MM.1S (cell line): ENCODE results near the gene ZNF366.

Experiments used
- DNase-seq: peaks from one replicate; pipeline ENCODE4 v3.0.0-alpha.2; 2015
- H2AFZ ChIP-seq: fragments of 300-600 bp; sonication (generic); 2 replicates; pipeline ENCODE4 v1.6.0; 2016; ENCODE audit warnings: antibody characterized with exemption, low read length
- H3F3A ChIP-seq: fragments of 300-600 bp; sonication (generic); 2 replicates; pipeline ENCODE4 v1.6.1; 2016; ENCODE audit warnings: mild to moderate bottlenecking, antibody characterized with exemption, low read length, moderate library complexity, mixed read lengths; ENCODE audit not compliant: insufficient read depth
- H3K27ac ChIP-seq: fragments of 300-600 bp; sonication (generic); 2 replicates; pipeline ENCODE4 v1.5.1; 2016; ENCODE audit warnings: mild to moderate bottlenecking, low read length
- H3K27me3 ChIP-seq: fragments of 300-600 bp; sonication (generic); replicated peaks from 2 replicates; pipeline ENCODE4 v1.6.0; 2016; ENCODE audit warnings: low read length; ENCODE audit not compliant: insufficient read depth
- H3K36me3 ChIP-seq: fragments of 300-600 bp; sonication (generic); replicated peaks from 2 replicates; pipeline ENCODE4 v1.6.1; 2016; ENCODE audit warnings: mild to moderate bottlenecking, low read length, mixed read lengths; ENCODE audit not compliant: insufficient read depth
- H3K4me1 ChIP-seq: fragments of 300-600 bp; sonication (generic); 2 replicates; pipeline ENCODE4 v1.6.1; 2016; ENCODE audit warnings: low read length, mixed read lengths
- H3K4me2 ChIP-seq: fragments of 300-600 bp; sonication (generic); 2 replicates; pipeline ENCODE4 v1.6.0; 2016; ENCODE audit warnings: low read depth, low read length
- H3K4me3 ChIP-seq: fragments of 300-600 bp; sonication (generic); 2 replicates; pipeline ENCODE4 v1.5.1; 2016; ENCODE audit warnings: low read length, mixed read lengths
- H3K79me2 ChIP-seq: fragments of 300-600 bp; sonication (generic); 2 replicates; pipeline ENCODE4 v1.6.1; 2016; ENCODE audit warnings: mixed run types, low read length, mixed read lengths
- H3K9ac ChIP-seq: fragments of 300-600 bp; sonication (generic); 2 replicates; pipeline ENCODE4 v1.6.1; 2016; ENCODE audit warnings: low read length, mixed read lengths
- H3K9me2 ChIP-seq: fragments of 300-600 bp; sonication (generic); replicated peaks from 2 replicates; pipeline ENCODE4 v1.6.1; 2016; ENCODE audit warnings: mild to moderate bottlenecking, low read length, mixed read lengths; ENCODE audit not compliant: insufficient read depth
- H3K9me3 ChIP-seq: fragments of 300-600 bp; sonication (generic); replicated peaks from 2 replicates; pipeline ENCODE4 v1.6.1; 2016; ENCODE audit warnings: mild to moderate bottlenecking, low read length, mixed read lengths; ENCODE audit not compliant: insufficient read depth
- H4K20me1 ChIP-seq: fragments of 300-600 bp; sonication (generic); 2 replicates; pipeline ENCODE4 v1.6.1; 2016; ENCODE audit warnings: mild to moderate bottlenecking, low read length, moderate library complexity, mixed read lengths; ENCODE audit not compliant: insufficient read depth
- CTCF ChIP-seq: fragments of 300-600 bp; sonication (generic); IDR thresholded peaks from 2 replicates; pipeline ENCODE4 v1.5.1; 2016; ENCODE audit warnings: antibody characterized with exemption, low read length, mixed read lengths
- EZH2 ChIP-seq: fragments of 300-600 bp; sonication (generic); optimal IDR thresholded peaks from 2 replicates; pipeline ENCODE3; 2017; ENCODE audit warnings: low read depth, mild to moderate bottlenecking, antibody characterized with exemption, low read length, mixed read lengths
- EZH2phosphoT487 ChIP-seq: fragments of 300-600 bp; sonication (generic); IDR thresholded peaks from 2 replicates; pipeline ENCODE4 v1.6.1; 2018; ENCODE audit warnings: antibody characterized with exemption, low read length

Gene ZNF366

GRCh38 chr5:72480841-72481240 is 26.4 kb downstream of the ZNF366 start:
- TF ChIP-seq EZH2 (no peak), CTCF (no peak), EZH2phosphoT487 (no peak)
- H2AFZ ChIP-seq: no peak overlapping the region
- H3K4me2 ChIP-seq: no peak overlapping the region
- H4K20me1 ChIP-seq: no peaks in the 10 kb centered on the region
- H3K9me2 ChIP-seq: no peaks in the 10 kb centered on the region
- H3K4me1 ChIP-seq: no peaks in the 10 kb centered on the region
- H3K79me2 ChIP-seq: no peaks in the 10 kb centered on the region
- no peak for DNase-seq
- no peaks in the 10 kb centered on the region for H3K36me3 ChIP-seq
- H3K27ac ChIP-seq: no peak overlapping the region
- H3K9me3 ChIP-seq: no peaks in the 10 kb centered on the region
- no peaks in the 10 kb centered on the region for H3K27me3 ChIP-seq
- no peak overlapping the region for H3K9ac ChIP-seq
- H3K4me3 ChIP-seq: no peak overlapping the region
- no peaks in the 10 kb centered on the region for H3F3A ChIP-seq

GRCh38 chr5:72479921-72480320 is 27.3 kb downstream of the ZNF366 start:
- no peaks in the 10 kb centered on the region for H3K9me2 ChIP-seq
- H4K20me1 ChIP-seq: no peaks in the 10 kb centered on the region
- no peaks in the 10 kb centered on the region for H3K9me3 ChIP-seq
- DNase-seq: no peak
- no peak overlapping the region for H3K4me2 ChIP-seq
- H3K36me3 ChIP-seq: no peaks in the 10 kb centered on the region
- no peaks in the 10 kb centered on the region for H3K4me1 ChIP-seq
- TF ChIP-seq EZH2: no peak
- H3K9ac ChIP-seq: no peak overlapping the region
- H3K27me3 ChIP-seq: no peaks in the 10 kb centered on the region
- H2AFZ ChIP-seq: no peak overlapping the region
- H3K27ac ChIP-seq: no peak overlapping the region
- H3K4me3 ChIP-seq: no peak overlapping the region
- no peaks in the 10 kb centered on the region for H3K79me2 ChIP-seq
- no peaks in the 10 kb centered on the region for H3F3A ChIP-seq

GRCh38 chr5:72478684-72479083 is 28.5 kb downstream of the ZNF366 start:
- Histone ChIP-seq H3K36me3 (no peaks in the 10 kb centered on the region), H3K27ac (no peak overlapping the region), H2AFZ (no peak overlapping the region), H3K4me1 (no peaks in the 10 kb centered on the region), H3K27me3 (no peaks in the 10 kb centered on the region), H3K79me2 (no peaks in the 10 kb centered on the region), H3K4me3 (no peak overlapping the region), H3K9me3 (no peaks in the 10 kb centered on the region), H3F3A (no peaks in the 10 kb centered on the region), H4K20me1 (no peaks in the 10 kb centered on the region), H3K4me2 (no peak overlapping the region), H3K9ac (no peak overlapping the region), H3K9me2 (no peaks in the 10 kb centered on the region)
- no peak for TF ChIP-seq EZH2
- TF ChIP-seq CTCF: no peak
- no peak for TF ChIP-seq EZH2phosphoT487
- no peak for DNase-seq

DNA sequence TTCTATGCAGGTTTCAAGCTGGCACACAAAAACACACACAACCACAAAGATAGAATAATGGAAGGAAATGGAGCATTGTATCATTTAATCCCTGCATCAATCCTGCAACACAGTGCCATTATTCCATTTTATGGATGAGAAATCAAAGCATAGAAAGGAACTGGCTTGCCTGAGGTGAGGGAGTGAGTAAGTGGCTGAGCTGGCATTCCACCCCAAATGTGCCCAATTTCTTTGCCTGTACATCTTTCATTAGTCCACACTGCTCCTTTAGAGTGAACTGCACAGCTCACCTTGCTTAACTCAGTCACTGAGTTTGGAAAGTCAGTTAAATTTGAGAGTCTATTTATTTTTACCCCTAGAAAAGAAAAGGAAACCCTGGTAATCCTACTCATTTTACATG is 28.9 kb downstream of the ZNF366 start:
- no peak for DNase-seq
- H3K9me3 ChIP-seq: no peaks in the 10 kb centered on the region
- H3K4me2 ChIP-seq: no peak overlapping the region
- H3F3A ChIP-seq: no peaks in the 10 kb centered on the region
- H2AFZ ChIP-seq: no peak overlapping the region
- H3K4me3 ChIP-seq: no peak overlapping the region
- H3K4me1 ChIP-seq: no peaks in the 10 kb centered on the region
- no peak overlapping the region for H3K27ac ChIP-seq
- H3K36me3 ChIP-seq: no peaks in the 10 kb centered on the region
- no peaks in the 10 kb centered on the region for H4K20me1 ChIP-seq
- TF ChIP-seq EZH2phosphoT487 (no peak), EZH2 (no peak), CTCF (no peak)
- H3K9me2 ChIP-seq: no peaks in the 10 kb centered on the region
- no peak overlapping the region for H3K9ac ChIP-seq
- no peaks in the 10 kb centered on the region for H3K27me3 ChIP-seq
- H3K79me2 ChIP-seq: no peaks in the 10 kb centered on the region
